ENCODE data around the gene OSTM1.
"Not testable (repeated sequence)": the region's sequence is repeated elsewhere in the genome, so short reads cannot be mapped to it uniquely, and the experiment has no call there.

Gene OSTM1

GRCh38 chr6:108004861-108005260, 69.7 kb downstream of the OSTM1 start:
- Histone ChIP-seq H3K9me3 (ENCODE audit: control insufficient read depth in 1 of 2, low read length in 2 of 2) (peaks cover 3 to 11% of the 10 kb centered on the region in 2 donors), H3K9ac (ENCODE audit: low read depth in 1 of 2, low read length in 2 of 2) (no peak overlapping the region), H3K4me3 (ENCODE audit: low read depth in 1 of 2, low read length in 2 of 2) (no peak overlapping the region), H3K4me1 (ENCODE audit: control insufficient read depth in 1 of 2, insufficient read depth in 2 of 2, low read length in 2 of 2) (peaks cover 4 to 11% of the 10 kb centered on the region in 2 donors), H3K36me3 (ENCODE audit: control insufficient read depth in 1 of 2, insufficient read depth in 2 of 2, low read length in 2 of 2) (no peaks in the 10 kb centered on the region), H3K27ac (ENCODE audit: low read depth, low read length) (no peak overlapping the region), H3K27me3 (ENCODE audit: control insufficient read depth in 1 of 2, insufficient read depth in 2 of 2, low read length in 2 of 2) (no peaks in the 10 kb centered on the region)

- H3K9ac ChIP-seq (ENCODE audit: low read depth in 1 of 2, low read length in 2 of 2): peak overlapping the region in 1 of 2 donors; percentile 50
- H3K4me3 ChIP-seq (ENCODE audit: low read depth in 1 of 2, low read length in 2 of 2): peak overlapping the region; percentile 42 to 53
- no peaks in the 10 kb centered on the region for H3K27me3 ChIP-seq (ENCODE audit: control insufficient read depth in 1 of 2, insufficient read depth in 2 of 2, low read length in 2 of 2)
- peak overlapping the region; percentile 84 for H3K27ac ChIP-seq (ENCODE audit: low read depth, low read length)
- H3K4me1 ChIP-seq (ENCODE audit: control insufficient read depth in 1 of 2, insufficient read depth in 2 of 2, low read length in 2 of 2): peaks cover 4 to 11% of the 10 kb centered on the region in 2 donors
- H3K36me3 ChIP-seq (ENCODE audit: control insufficient read depth in 1 of 2, insufficient read depth in 2 of 2, low read length in 2 of 2): no peaks in the 10 kb centered on the region
- H3K9me3 ChIP-seq (ENCODE audit: control insufficient read depth in 1 of 2, low read length in 2 of 2): no peaks in the 10 kb centered on the region
These were observed 71.9 kb downstream of the OSTM1 start for GRCh38 chr6:108002365-108003221.

GRCh38 chr6:108001696-108002231, 72.8 kb downstream of the OSTM1 start:
- Histone ChIP-seq H3K27ac (ENCODE audit: low read depth, low read length) (peak overlapping the region; percentile 84), H3K4me3 (ENCODE audit: low read depth in 1 of 2, low read length in 2 of 2) (peak overlapping the region in 1 of 2 donors; percentile 8), H3K36me3 (ENCODE audit: control insufficient read depth in 1 of 2, insufficient read depth in 2 of 2, low read length in 2 of 2) (no peaks in the 10 kb centered on the region), H3K9me3 (ENCODE audit: control insufficient read depth in 1 of 2, low read length in 2 of 2) (no peaks in the 10 kb centered on the region), H3K4me1 (ENCODE audit: control insufficient read depth in 1 of 2, insufficient read depth in 2 of 2, low read length in 2 of 2) (peaks cover 4 to 11% of the 10 kb centered on the region in 2 donors), H3K9ac (ENCODE audit: low read depth in 1 of 2, low read length in 2 of 2) (peak overlapping the region; percentile 25 to 53), H3K27me3 (ENCODE audit: control insufficient read depth in 1 of 2, insufficient read depth in 2 of 2, low read length in 2 of 2) (no peaks in the 10 kb centered on the region)

DNA sequence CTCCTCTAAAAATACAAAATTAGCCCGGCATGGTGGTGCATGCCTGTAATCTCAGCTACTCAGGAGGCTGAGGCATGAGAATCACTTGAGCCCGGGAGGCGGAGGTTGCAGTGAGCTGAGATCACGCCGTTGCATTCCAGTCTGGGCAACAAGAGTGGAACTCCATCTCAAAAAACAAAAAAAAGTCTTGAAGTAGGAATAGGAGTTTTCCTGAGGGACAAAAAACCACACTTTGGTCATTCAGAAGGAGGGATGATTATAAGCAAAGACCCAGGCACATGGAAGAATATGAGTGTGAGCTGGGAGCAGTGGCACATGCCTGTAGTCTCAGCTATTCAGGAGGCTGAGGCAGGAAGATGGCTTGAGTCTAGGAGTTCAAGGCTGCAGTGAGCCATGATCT, 74.3 kb downstream of the OSTM1 start:
- H3K9me3 ChIP-seq (ENCODE audit: control insufficient read depth in 1 of 2, low read length in 2 of 2); H3K36me3 ChIP-seq (ENCODE audit: control insufficient read depth in 1 of 2, insufficient read depth in 2 of 2, low read length in 2 of 2); H3K4me3 ChIP-seq (ENCODE audit: low read depth in 1 of 2, low read length in 2 of 2); H3K27ac ChIP-seq (ENCODE audit: low read depth, low read length); H3K9ac ChIP-seq (ENCODE audit: low read depth in 1 of 2, low read length in 2 of 2); H3K27me3 ChIP-seq (ENCODE audit: control insufficient read depth in 1 of 2, insufficient read depth in 2 of 2, low read length in 2 of 2): not testable (repeated sequence)
- peaks cover 4 to 11% of the 10 kb centered on the region in 2 donors for H3K4me1 ChIP-seq (ENCODE audit: control insufficient read depth in 1 of 2, insufficient read depth in 2 of 2, low read length in 2 of 2)

DNA sequence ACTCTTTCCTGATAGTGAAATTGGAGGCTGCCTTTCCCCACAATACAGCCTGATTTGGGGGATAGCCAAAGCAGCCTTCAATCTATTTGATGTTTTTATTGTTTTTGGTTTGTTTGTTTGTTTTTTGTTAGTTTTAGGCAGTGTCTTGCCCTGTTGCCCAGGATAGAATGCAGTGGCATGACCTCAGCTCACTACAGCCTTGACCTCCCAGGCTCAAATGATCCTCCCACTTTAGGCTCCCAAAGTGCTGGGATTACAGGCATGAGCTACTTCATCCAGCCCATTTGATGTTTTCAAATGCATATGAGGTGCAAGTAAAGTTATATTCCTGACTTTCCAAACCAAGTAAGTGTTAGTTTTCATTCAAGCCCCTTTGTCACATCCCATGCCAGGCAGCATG, 75.2 kb downstream of the OSTM1 start:
- Histone ChIP-seq H3K27me3 (ENCODE audit: control insufficient read depth in 1 of 2, insufficient read depth in 2 of 2, low read length in 2 of 2) (no peaks in the 10 kb centered on the region), H3K4me1 (ENCODE audit: control insufficient read depth in 1 of 2, insufficient read depth in 2 of 2, low read length in 2 of 2) (peaks cover 4 to 11% of the 10 kb centered on the region in 2 donors), H3K9me3 (ENCODE audit: control insufficient read depth in 1 of 2, low read length in 2 of 2) (no peaks in the 10 kb centered on the region), H3K36me3 (ENCODE audit: control insufficient read depth in 1 of 2, insufficient read depth in 2 of 2, low read length in 2 of 2) (no peaks in the 10 kb centered on the region), H3K4me3 (ENCODE audit: low read depth in 1 of 2, low read length in 2 of 2) (no peak overlapping the region), H3K9ac (ENCODE audit: low read depth in 1 of 2, low read length in 2 of 2) (no peak overlapping the region), H3K27ac (ENCODE audit: low read depth, low read length) (no peak overlapping the region)

DNA sequence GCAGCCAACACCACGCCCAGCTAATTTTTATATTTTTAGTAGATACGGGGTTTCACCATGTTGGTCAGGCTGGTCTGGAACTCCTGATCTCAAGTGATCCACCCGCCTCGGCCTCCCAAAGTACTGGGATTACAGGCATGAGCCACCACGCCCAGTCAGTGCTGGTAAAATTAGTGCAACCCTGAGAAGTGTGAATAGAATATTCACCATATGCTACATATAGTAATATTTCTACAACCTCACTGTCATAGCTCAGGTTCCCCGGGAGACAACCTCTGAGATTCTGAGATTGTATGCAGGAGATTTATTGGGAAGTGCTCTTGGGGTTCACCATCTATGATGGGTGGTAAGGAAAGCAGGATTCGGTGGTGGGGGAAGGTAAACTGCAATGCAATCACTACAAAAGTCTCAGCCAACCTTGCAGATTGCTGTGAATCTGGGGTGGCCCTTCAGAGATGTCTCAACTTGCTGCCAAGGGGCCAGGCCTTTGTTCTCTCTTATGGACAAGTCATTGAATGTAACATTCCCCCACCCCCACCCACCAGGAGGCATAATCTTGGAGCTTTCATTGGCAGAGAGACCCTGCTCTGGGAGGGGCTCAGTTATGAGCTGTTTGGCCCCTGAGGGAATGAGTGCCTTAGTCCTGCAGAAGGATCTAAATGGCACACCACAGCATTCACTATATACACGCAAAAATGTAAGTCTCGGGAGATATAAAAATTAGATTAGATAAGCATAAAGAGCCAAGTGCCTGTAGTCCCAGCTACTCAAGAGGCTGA, 82.6 kb downstream of the OSTM1 start:
- Histone ChIP-seq H3K9ac (ENCODE audit: low read depth in 1 of 2, low read length in 2 of 2) (no peak overlapping the region), H3K9me3 (ENCODE audit: control insufficient read depth in 1 of 2, low read length in 2 of 2) (no peaks in the 10 kb centered on the region), H3K36me3 (ENCODE audit: control insufficient read depth in 1 of 2, insufficient read depth in 2 of 2, low read length in 2 of 2) (no peaks in the 10 kb centered on the region), H3K4me1 (ENCODE audit: control insufficient read depth in 1 of 2, insufficient read depth in 2 of 2, low read length in 2 of 2) (no peaks in the 10 kb centered on the region), H3K4me3 (ENCODE audit: low read depth in 1 of 2, low read length in 2 of 2) (no peak overlapping the region), H3K27ac (ENCODE audit: low read depth, low read length) (no peak overlapping the region), H3K27me3 (ENCODE audit: control insufficient read depth in 1 of 2, insufficient read depth in 2 of 2, low read length in 2 of 2) (no peaks in the 10 kb centered on the region)
